LNCAP (cell line): ENCODE measurements around the gene BAZ2B.

Experiments used
- CTCF ChIP-seq: fragments of 450-650 bp; IDR thresholded peaks from 2 replicates; pipeline ENCODE4 v1.5.1; 2017; ENCODE audit warnings: mild to moderate bottlenecking

Gene BAZ2B

GRCh38 chr2:159648643-159649042, 32.3 kb upstream of the BAZ2B start:
- no peak for TF ChIP-seq CTCF

- TF ChIP-seq CTCF: no peak
Observed at GRCh38 chr2:159647667-159648066, 31.3 kb upstream of the BAZ2B start.

DNA sequence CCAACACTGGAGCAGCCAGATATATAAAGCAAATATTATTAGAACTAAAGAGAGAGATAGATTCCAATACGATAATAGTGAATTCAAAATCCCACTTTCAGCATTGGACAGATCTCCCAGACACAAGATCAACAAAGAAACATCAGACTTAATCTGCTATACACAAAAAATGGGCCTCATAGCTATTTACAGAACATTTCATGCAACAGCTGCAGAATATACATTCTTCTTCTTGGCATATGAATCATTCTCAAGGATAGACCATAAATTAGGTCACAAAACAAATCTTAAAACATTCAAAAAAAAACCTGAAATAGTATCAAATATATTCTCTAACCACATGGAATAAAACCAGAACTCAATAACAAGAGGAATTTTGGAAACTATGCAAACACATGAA, 23.8 kb upstream of the BAZ2B start:
- TF ChIP-seq CTCF: no peak

GRCh38 chr2:159639712-159640111, 23.4 kb upstream of the BAZ2B start:
- TF ChIP-seq CTCF: no peak

- TF ChIP-seq CTCF: no peak
Observed at GRCh38 chr2:159639071-159639470, 22.7 kb upstream of the BAZ2B start.

GRCh38 chr2:159637988-159638501, 21.7 kb upstream of the BAZ2B start:
- no peak for TF ChIP-seq CTCF

GRCh38 chr2:159637240-159637639, 20.9 kb upstream of the BAZ2B start:
- TF ChIP-seq CTCF: no peak
